H9 (cell line): ENCODE data around the gene PBX1. TPM values are rescaled to one million over a fixed set of nuclear protein-coding genes. Genes with fewer than 3 reads are reported as not detected.

ENCODE experiments used
- DNase-seq: peaks from one replicate; pipeline ENCODE4 v3.0.0-alpha.2; 2017
- H2AFZ ChIP-seq: one replicate; pipeline ENCODE4 v1.6.1; 2013; ENCODE audit warnings: mild to moderate bottlenecking, low read length, control low read depth, moderate library complexity
- H2AK5ac ChIP-seq: 2 replicates; pipeline ENCODE4 v1.6.1; 2013; ENCODE audit warnings: low read length, control low read depth, mixed read lengths; ENCODE audit not compliant: insufficient read length
- H2BK120ac ChIP-seq: one replicate; pipeline ENCODE4 v1.6.1; 2013; ENCODE audit warnings: low read depth, mild to moderate bottlenecking, low read length, control low read depth, inconsistent platforms; ENCODE audit not compliant: poor library complexity, severe bottlenecking
- H2BK12ac ChIP-seq: 2 replicates; pipeline ENCODE4 v1.6.1; 2013; ENCODE audit warnings: low read length, control low read depth, mixed read lengths, low read depth; ENCODE audit not compliant: insufficient read length
- H2BK15ac ChIP-seq: 2 replicates; pipeline ENCODE4 v1.6.1; 2013; ENCODE audit warnings: low read depth, low read length, control low read depth
- H2BK20ac ChIP-seq: one replicate; pipeline ENCODE4 v1.6.1; 2013; ENCODE audit warnings: low read depth, mild to moderate bottlenecking, low read length, control low read depth, inconsistent platforms; ENCODE audit not compliant: poor library complexity, severe bottlenecking
- H2BK5ac ChIP-seq: 2 replicates; pipeline ENCODE4 v1.6.1; 2013; ENCODE audit warnings: low read length, control low read depth, mixed read lengths; ENCODE audit not compliant: insufficient read length
- H3K14ac ChIP-seq: 2 replicates; pipeline ENCODE4 v1.6.1; 2013; ENCODE audit warnings: low read length, control low read depth; ENCODE audit not compliant: insufficient read depth
- H3K18ac ChIP-seq: 2 replicates; pipeline ENCODE4 v1.6.1; 2013; ENCODE audit warnings: low read depth, mild to moderate bottlenecking, mixed read lengths, low read length, control low read depth; ENCODE audit not compliant: insufficient read length
- H3K23ac ChIP-seq: 2 replicates; pipeline ENCODE4 v1.6.1; 2013; ENCODE audit warnings: low read length, control low read depth, mixed read lengths, low read depth; ENCODE audit not compliant: insufficient read length
- H3K23me2 ChIP-seq: 2 replicates; pipeline ENCODE4 v1.6.1; 2013; ENCODE audit warnings: low read depth, mild to moderate bottlenecking, mixed read lengths, low read length, control low read depth; ENCODE audit not compliant: insufficient read length, poor library complexity, severe bottlenecking
- H3K27ac ChIP-seq: 2 replicates; pipeline ENCODE4 v1.5.1; 2013; ENCODE audit warnings: low read length, control low read depth, mixed read lengths, low read depth; ENCODE audit not compliant: insufficient read length
- H3K27me3 ChIP-seq: 2 replicates; pipeline ENCODE4 v1.6.1; 2013; ENCODE audit warnings: low read length, control low read depth, inconsistent platforms; ENCODE audit not compliant: insufficient read depth
- H3K4ac ChIP-seq: 2 replicates; pipeline ENCODE4 v1.6.1; 2013; ENCODE audit warnings: low read depth, mild to moderate bottlenecking, control low read depth, inconsistent platforms, low read length, moderate library complexity
- H3K4me1 ChIP-seq: 2 replicates; pipeline ENCODE4 v1.6.1; 2013; ENCODE audit warnings: low read length, control low read depth, inconsistent platforms; ENCODE audit not compliant: insufficient read depth
- H3K4me2 ChIP-seq: 2 replicates; pipeline ENCODE4 v1.6.1; 2013; ENCODE audit warnings: low read length, control low read depth, mixed read lengths; ENCODE audit not compliant: insufficient read length, insufficient read depth
- H3K56ac ChIP-seq: 2 replicates; pipeline ENCODE4 v1.6.1; 2013; ENCODE audit warnings: low read depth, mild to moderate bottlenecking, mixed read lengths, low read length, control low read depth; ENCODE audit not compliant: insufficient read length
- H3K79me1 ChIP-seq: 2 replicates; pipeline ENCODE4 v1.6.1; 2013; ENCODE audit warnings: low read depth, mild to moderate bottlenecking, moderate library complexity, low read length, control low read depth, inconsistent platforms; ENCODE audit not compliant: insufficient read depth, poor library complexity, severe bottlenecking
- H3K79me2 ChIP-seq: 2 replicates; pipeline ENCODE4 v1.6.1; 2013; ENCODE audit warnings: low read length, control low read depth, inconsistent platforms; ENCODE audit not compliant: insufficient read depth
- H3K9ac ChIP-seq: 2 replicates; pipeline ENCODE4 v1.6.1; 2013; ENCODE audit warnings: low read length, control low read depth, mixed read lengths; ENCODE audit not compliant: insufficient read length; ENCODE audit errors: extremely low read depth
- H3K9me3 ChIP-seq: one replicate; pipeline ENCODE4 v1.6.1; 2013; ENCODE audit warnings: low read depth, low read length, inconsistent platforms; ENCODE audit not compliant: control insufficient read depth
- H3T11ph ChIP-seq: one replicate; pipeline ENCODE4 v1.6.1; 2013; ENCODE audit warnings: mild to moderate bottlenecking, low read length, control low read depth, inconsistent platforms
- H4K20me1 ChIP-seq: one replicate; pipeline ENCODE4 v1.6.1; 2013; ENCODE audit not compliant: control insufficient read depth, insufficient read length, insufficient read depth
- H4K5ac ChIP-seq: 2 replicates; pipeline ENCODE4 v1.6.1; 2013; ENCODE audit warnings: low read depth, mild to moderate bottlenecking, mixed read lengths, low read length, control low read depth; ENCODE audit not compliant: insufficient read length
- H4K8ac ChIP-seq: replicated peaks from 2 replicates; pipeline ENCODE4 v1.6.1; 2013; ENCODE audit warnings: low read length, control low read depth, mixed read lengths, low read depth; ENCODE audit not compliant: insufficient read length
- H4K91ac ChIP-seq: 2 replicates; pipeline ENCODE4 v1.6.1; 2013; ENCODE audit warnings: low read depth, mild to moderate bottlenecking, moderate library complexity, mixed read lengths, low read length, control low read depth; ENCODE audit not compliant: insufficient read length
- H3K27ac Mint-ChIP-seq, 3 experiments: 2 replicates in 2 of 3; 3 replicates in 1 of 3; pipeline ENCODE4 v1.8.0; 2020 to 2021; ENCODE audit warnings: mixed read lengths in 3 of 3, mild to moderate bottlenecking in 1 of 3, moderate library complexity in 1 of 3
- H3K27me3 Mint-ChIP-seq: 2 replicates; pipeline ENCODE4 v1.8.0; 2021; ENCODE audit warnings: low read depth, mild to moderate bottlenecking, moderate library complexity, mixed read lengths
- H3K36me3 Mint-ChIP-seq, 3 experiments: 2 replicates in 2 of 3; 3 replicates in 1 of 3; pipeline ENCODE4 v1.8.0; 2020 to 2021; ENCODE audit warnings: low read depth in 3 of 3, mixed read lengths in 3 of 3; ENCODE audit not compliant: insufficient read depth in 1 of 3
- H3K4me1 Mint-ChIP-seq, 2 experiments: 2 replicates each; pipeline ENCODE4 v1.8.0; 2020; ENCODE audit warnings: mixed read lengths in 2 of 2
- H3K4me3 Mint-ChIP-seq, 2 experiments: 2 replicates in 1 of 2; 3 replicates in 1 of 2; pipeline ENCODE4 v1.8.0; 2020 to 2021; ENCODE audit warnings: mild to moderate bottlenecking in 2 of 2, mixed read lengths in 2 of 2, moderate library complexity in 1 of 2
- H3K9me3 Mint-ChIP-seq, 2 experiments: 2 replicates in 1 of 2; 3 replicates in 1 of 2; pipeline ENCODE4 v1.8.0; 2020; ENCODE audit warnings: mild to moderate bottlenecking in 2 of 2, mixed read lengths in 2 of 2, moderate library complexity in 1 of 2
- CTCF ChIP-seq: fragments of 200-600 bp; sonication (generic); conservative IDR thresholded peaks from 3 replicates; pipeline ENCODE4 v1.8.0; 2021; ENCODE audit warnings: antibody characterized with exemption, mild to moderate bottlenecking
- WGBS: extraction: QIAGEN DNeasy Blood & Tissue Kit; methylation state at CpG from one replicate; pipeline ENCODE4 v1.1.7; 2013; ENCODE audit warnings: missing lambda C conversion rate, low lambda C conversion rate, mixed read lengths; ENCODE audit not compliant: insufficient read length; ENCODE audit errors: extremely low coverage; 5-methylcytosine and 5-hydroxymethylcytosine counted together
- total RNA-seq: library from RNA; stranded (reverse); gene quantifications from 2 replicates; pipeline ENCODE4 v1.2.1, GENCODE V29; 2021

The PBX1 gene
- total RNA-seq, 1 experiment from 2014 or later: 142 TPM

- no peak overlapping the region for H2AK5ac ChIP-seq
- H3K27ac Mint-ChIP-seq: no peak overlapping the region; a peak in 1 of 7 replicates
- no peak overlapping the region for H3K4ac ChIP-seq
- DNase-seq: no peak
- WGBS: no CpG with 5 or more reads among the region's 1 CpG
- no peak overlapping the region for H4K91ac ChIP-seq
- H3K23me2 ChIP-seq: no peaks in the 10 kb centered on the region
- peaks cover 19 to 24% of the 10 kb centered on the region in 2 experiments for H3K4me1 Mint-ChIP-seq
- no peak overlapping the region for H2BK12ac ChIP-seq
- no peak overlapping the region for H3K18ac ChIP-seq
- peaks cover 3% of the 10 kb centered on the region; the same call in 1 of the 2 replicates for H3K79me2 ChIP-seq
- no peak overlapping the region for H3K56ac ChIP-seq
- no peak for TF ChIP-seq CTCF
- no peak overlapping the region for H3K4me2 ChIP-seq
- no peaks in the 10 kb centered on the region for H3K9me3 ChIP-seq
- no peak overlapping the region for H2BK15ac ChIP-seq
- peaks cover 3% of the 10 kb centered on the region for H3K79me1 ChIP-seq
- no peaks in the 10 kb centered on the region for H3K4me1 ChIP-seq
- no peak overlapping the region for H3K4me3 Mint-ChIP-seq
- H3K36me3 Mint-ChIP-seq: peaks cover 0 to 2% (median 0%) of the 10 kb centered on the region in 3 experiments; a peak in 2 of 7 replicates
- H4K5ac ChIP-seq: no peak overlapping the region
- H3K9me3 Mint-ChIP-seq: no peaks in the 10 kb centered on the region
- no peak overlapping the region for H4K8ac ChIP-seq
- H2BK5ac ChIP-seq: no peak overlapping the region
- no peaks in the 10 kb centered on the region for H3K27me3 ChIP-seq
- no peaks in the 10 kb centered on the region for H4K20me1 ChIP-seq
- H2AFZ ChIP-seq: no peak overlapping the region
- no peaks in the 10 kb centered on the region for H3K27me3 Mint-ChIP-seq
- H3K23ac ChIP-seq: no peak overlapping the region
- no peak overlapping the region for H3K14ac ChIP-seq
- H2BK120ac ChIP-seq: no peak overlapping the region
- no peak overlapping the region for H3K9ac ChIP-seq
- no peak overlapping the region for H2BK20ac ChIP-seq
- no peak overlapping the region for H3K27ac ChIP-seq
- no peak overlapping the region for H3T11ph ChIP-seq
Measured at GRCh38 chr1:164718821-164719220, 159.8 kb downstream of the PBX1 start.
